Measurements from ENCODE around the gene RGS16.
"Not testable (repeated sequence)": the region's sequence is repeated elsewhere in the genome, so short reads cannot be mapped to it uniquely, and the experiment has no call there.

Gene RGS16, protein sequence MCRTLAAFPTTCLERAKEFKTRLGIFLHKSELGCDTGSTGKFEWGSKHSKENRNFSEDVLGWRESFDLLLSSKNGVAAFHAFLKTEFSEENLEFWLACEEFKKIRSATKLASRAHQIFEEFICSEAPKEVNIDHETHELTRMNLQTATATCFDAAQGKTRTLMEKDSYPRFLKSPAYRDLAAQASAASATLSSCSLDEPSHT

DNA sequence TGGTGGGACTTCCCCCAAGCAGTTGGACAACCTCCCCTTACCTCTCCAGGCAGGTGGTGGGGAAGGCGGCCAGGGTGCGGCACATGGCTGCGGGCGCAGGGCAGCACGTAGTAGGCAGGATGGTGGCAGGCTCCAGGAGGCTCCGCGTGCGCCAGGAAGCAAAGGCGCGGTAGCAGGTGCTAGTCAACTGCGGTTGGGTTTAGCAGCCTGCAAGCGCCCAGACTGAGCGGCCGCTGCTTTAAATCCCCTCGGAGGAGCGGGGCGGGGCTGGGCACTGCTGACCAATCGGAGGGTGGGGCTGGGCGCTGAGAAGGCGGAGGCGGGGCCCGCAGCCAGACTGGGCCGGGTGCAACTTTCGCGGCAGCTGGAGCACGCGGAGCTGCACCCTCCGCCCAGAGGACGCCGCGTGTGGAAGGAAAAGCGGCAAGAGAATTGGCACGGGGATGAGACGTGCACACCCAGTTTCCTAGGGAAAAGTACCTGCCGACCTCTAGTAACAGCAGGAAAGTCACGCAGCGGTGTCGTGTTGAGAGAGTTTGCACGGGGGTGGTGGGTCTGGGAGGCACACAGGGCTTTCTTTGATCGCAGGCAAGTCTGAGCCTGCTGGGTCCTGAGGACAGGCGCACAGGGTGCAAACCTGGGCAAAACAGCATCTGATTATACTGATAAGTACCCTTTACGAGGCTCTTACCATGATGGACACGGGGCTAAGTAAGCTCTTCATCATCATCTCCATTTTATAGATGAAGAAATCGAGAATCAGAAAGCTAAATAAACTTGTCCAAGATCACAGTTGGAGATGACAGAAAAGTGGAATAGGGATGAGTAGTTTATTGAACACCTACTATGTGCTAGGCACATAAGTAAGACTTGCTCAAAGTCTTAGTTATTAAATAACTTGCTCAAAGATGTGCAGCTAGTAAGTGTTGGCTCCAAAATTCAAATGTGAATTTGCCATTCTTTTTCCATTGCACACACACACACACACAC lies at the start of gene RGS16:
TSS of gene RGS16 (minus strand) at position 215 of the 990 bp plus-strand sequence. CDS start at position 85, 130 bp downstream.
- DNase-seq (ENCODE audit: low read depth, low spot score) = no peak
- no peak within 1 kb of the TSS for H3K27ac ChIP-seq

DNA sequence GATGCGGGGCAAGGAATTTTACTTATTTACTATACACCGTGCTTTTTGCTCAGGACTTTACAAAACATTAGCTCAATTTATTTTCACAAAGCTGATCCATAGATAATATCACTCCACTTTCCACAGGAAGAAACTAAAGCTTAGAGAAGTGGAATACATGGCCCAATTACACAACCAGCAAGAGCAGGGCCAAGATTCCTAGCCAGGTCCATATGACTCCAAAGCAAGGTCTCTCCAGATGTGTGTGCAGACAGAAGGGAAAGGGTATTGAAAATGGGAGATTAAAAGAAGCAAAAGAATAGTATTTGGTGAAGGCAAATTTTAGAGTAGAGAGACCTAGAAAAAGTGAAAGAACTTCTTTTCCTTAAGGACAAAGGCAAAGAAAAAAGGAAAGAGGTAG lies 49.8 kb upstream of the RGS16 start:
- no peak for DNase-seq (ENCODE audit: low read depth, low spot score)
- H3K27ac ChIP-seq = no peak overlapping the region

DNA sequence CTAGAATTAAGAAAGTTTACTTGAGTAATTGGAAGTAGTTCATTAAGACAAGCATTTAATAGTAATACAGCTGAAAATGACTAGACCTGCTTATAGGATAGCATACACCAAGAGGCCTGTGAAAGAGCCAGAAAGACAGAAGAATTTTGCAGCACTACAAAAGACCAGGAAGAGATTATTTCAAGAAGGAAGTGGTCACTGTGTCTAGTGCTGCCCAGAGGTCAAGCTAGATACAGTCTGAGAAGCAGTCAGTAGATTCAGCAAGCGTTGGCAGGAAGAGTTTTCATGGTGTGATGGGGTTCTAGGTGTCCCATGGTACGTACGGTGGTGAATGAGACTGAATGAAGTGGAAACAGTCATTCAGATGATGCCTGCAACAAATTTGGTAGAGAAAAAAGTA lies 48.7 kb upstream of the RGS16 start:
- no peak for DNase-seq (ENCODE audit: low read depth, low spot score)
- no peak overlapping the region for H3K27ac ChIP-seq

DNA sequence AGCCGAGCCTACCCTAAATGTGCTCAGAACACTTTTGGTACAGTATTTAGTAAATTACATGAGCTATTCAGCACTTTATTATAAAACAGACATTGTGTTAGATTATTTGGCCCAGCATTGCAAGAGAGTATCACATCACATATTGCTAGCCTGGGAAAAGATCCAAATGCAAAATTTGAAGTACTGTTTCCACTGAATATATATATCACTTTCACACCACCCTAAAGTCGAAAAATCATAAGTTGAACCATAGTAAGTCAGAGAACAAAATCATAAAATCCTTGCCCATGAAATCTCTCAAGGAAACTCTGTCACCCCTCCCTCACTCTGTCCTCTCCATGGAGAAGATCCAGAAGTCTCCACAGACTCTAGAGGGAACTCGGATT lies 47.1 kb upstream of the RGS16 start:
- no peak for DNase-seq (ENCODE audit: low read depth, low spot score)
- no peak overlapping the region for H3K27ac ChIP-seq

DNA sequence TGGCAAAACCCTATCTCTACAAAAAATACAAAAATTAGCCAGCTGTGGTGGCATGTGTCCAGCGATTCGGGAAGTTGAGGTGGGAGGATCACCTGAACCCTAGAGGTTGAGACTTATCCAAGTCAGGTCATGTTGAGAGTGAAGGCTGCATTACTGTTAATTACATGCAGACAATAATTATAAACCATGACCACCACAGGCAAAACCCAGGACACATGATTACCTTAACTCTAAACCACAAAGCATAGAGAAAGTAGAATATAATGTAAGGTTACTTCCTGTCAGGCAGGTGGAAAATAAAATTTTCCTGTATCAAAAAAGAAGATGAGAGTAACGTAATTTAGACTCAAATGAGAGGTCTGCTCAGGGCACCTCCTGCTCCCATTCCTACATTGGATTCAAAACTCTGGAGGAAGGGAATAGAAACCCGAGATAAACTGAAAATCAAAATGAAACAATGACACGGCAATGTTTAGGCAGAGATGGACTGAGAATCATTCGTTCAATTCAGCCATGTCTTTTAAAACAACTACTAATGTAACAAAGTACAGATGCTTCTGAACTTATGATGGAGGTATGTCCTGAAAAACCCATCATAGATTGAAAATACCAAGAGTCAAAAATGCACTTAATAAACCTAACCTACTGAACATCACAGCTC lies 46.6 kb upstream of the RGS16 start:
- DNase-seq (ENCODE audit: low read depth, low spot score) = no peak
- H3K27ac ChIP-seq = no peak overlapping the region

DNA sequence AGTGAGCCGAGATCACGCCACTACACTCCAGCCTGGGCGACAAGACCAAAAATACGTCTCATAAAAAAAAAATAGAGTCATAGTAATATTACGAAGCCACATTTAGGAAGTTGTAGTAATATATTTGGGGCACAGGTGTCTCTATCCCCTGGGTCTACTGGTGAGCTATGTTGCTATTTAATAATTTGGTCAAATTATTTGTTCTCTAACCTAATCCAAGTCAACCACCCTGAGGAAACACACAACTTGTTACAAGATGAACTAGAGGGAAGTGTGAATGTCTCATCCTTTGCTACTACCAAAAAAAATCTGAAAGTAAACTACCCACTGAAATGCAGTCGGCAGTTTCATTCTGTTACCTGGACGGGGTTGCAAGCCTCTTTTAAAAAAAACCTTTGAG lies 44.9 kb upstream of the RGS16 start:
- no peak overlapping the region for H3K27ac ChIP-seq
- DNase-seq (ENCODE audit: low read depth, low spot score) = no peak

DNA sequence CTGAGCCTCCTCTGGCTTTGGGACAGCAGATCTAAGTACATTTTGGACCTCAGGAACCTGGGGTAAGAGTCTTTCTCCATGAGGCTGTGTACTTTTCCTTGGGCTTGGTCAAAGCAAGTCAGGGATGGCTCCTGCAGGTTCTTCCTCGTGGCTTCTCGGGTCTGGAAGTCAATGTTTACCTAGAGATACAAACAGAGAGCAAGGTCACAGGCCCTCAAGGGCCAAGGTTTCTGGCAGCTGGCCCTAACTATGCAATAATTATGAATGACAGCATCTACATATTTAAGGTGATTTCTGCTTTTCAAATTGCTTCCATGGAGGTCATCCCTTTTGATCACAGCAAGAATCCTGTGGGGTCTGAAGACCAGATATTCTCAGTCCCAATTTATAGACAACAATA lies 42.5 kb upstream of the RGS16 start:
- no peak overlapping the region for H3K27ac ChIP-seq
- no peak for DNase-seq (ENCODE audit: low read depth, low spot score)

DNA sequence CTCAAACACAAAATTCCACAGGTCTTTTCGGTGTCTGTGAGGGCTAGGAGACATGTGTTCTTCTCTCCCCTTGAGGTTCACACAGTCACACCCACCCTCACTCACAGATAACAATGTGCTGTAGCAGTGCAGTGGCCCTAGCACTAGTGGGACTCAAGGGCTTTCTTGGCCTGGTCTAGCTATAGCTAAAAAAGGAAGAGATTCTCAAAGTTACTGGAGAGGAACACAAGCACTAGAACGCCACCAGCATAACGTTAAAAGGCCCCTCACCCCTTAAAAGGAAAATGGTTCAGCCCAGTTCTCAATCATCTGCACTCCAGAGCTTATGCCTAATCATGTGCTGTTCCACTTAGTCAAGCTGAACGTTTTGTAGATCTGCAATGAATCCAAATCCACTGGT lies 40.7 kb upstream of the RGS16 start:
- DNase-seq (ENCODE audit: low read depth, low spot score) = no peak
- H3K27ac ChIP-seq = no peak overlapping the region

DNA sequence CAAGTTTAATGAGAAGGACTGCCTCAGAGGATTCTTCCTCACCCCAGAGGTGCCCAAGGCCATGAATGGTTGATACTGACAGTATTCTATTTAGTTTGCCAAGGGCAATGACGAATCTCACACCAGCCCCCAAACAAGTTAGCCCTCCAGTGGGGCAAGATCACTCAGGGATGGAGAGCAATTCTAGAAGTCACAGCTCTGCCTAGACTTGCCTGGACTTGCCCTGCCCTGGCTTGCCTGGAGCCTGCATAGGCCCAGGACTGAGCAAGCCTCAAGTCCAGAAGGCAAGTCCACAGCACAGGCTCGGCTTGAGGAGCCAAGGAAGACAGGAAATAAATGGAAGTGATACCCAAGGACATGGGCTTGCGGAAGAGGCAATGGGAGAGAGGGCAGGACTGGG lies 39.5 kb upstream of the RGS16 start:
- H3K27ac ChIP-seq = peak overlapping the region; percentile 44
- DNase-seq (ENCODE audit: low read depth, low spot score) = peak; percentile 77

DNA sequence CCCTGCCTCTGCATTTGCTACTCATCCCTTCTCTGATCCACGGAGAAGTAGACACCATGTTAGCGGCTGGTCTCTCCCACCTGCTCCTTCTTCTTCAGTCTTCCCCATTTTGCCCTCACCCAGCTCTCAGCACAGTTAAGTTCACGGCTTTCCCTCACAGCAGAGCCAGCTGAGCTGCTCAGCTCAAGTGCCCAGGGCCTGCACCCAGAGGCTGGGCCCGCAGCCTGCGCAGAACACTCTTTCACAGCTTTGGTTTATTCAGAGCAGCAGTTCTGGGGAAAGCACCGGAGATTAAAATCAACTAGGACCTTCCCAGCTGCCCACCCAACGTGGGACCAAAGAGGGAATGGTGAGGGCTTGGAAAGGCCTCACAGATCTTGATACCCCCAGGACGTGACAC lies 38.3 kb upstream of the RGS16 start:
- H3K27ac ChIP-seq = no peak overlapping the region
- no peak for DNase-seq (ENCODE audit: low read depth, low spot score)

DNA sequence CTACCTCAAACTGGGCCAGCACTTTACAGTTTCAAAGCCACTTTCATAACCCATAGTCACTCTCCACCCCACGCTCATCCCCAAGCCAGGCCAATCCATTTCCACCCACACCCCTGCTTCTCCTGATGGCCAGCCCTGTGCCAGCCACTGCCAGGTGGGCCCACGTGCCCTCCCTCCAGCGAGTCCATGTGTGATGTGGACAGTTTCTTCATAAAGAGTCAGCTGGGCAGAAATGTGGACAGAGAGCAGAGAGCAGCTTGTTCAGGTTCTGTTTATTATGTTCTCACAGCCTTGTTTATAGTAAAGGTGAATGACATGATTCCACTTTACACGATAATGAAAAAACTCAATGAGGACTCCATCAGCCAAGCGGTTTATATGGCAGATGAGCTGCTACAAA lies 37.4 kb upstream of the RGS16 start:
- H3K27ac ChIP-seq = no peak overlapping the region
- no peak for DNase-seq (ENCODE audit: low read depth, low spot score)

DNA sequence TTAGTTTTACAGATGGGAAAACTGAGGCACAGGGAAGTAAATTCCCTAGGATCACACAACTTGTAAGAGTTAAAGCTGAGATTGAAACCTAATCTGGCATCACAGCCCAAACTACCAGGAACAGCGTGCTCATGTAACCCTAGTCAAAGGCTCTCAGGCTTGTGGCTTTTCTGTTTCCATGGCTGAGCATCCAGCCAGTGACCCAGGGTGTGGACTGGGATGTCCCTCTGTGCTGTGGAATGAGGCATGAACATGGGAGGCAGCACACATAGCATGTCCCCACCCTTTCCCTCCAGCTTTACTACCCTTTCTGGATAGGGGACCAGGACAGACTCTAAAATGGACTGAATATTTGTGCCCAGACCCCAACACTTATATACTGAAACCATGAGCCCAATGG lies 35.1 kb upstream of the RGS16 start:
- DNase-seq (ENCODE audit: low read depth, low spot score) = no peak
- H3K27ac ChIP-seq = no peak overlapping the region

DNA sequence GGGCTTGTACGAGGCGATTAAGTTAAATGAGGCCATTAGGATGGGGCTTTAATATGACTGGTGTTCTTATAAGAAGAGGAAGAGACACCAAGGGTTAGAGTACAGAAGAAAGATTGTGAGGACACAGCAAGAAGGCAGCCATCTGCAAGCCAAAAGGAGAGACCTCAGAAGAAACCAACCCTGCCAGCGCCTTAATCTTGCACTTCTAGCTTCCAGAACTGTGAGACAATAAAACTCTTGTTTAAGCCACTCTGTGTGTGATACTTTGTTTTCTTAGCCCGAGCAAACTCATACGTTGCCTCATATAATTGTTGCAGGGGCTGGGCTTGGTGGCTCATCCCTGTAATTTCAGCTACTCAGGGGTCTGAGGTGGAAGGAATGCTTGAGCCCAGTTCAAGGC lies 33.6 kb upstream of the RGS16 start:
- DNase-seq (ENCODE audit: low read depth, low spot score) = no peak
- no peak overlapping the region for H3K27ac ChIP-seq

DNA sequence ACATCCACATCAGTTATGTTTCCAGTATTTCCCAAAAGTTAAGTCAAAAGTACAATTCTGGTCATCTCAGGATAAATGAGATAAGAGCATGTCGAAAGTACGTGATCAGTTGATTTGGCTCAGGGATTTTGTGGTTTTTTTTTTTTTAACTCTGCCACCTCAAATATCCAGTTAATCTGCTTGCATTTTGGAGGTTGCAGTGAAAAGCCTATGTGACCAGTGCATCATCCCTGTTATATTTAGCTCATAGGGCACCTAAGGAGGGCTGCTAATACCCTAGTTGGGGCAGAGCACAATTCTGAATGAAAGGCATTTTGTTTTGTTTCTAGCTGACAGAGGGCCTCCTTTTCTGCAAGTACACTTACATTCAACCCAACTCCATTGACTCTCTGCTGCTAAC lies 31.7 kb upstream of the RGS16 start:
- no peak for DNase-seq (ENCODE audit: low read depth, low spot score)
- no peak overlapping the region for H3K27ac ChIP-seq

DNA sequence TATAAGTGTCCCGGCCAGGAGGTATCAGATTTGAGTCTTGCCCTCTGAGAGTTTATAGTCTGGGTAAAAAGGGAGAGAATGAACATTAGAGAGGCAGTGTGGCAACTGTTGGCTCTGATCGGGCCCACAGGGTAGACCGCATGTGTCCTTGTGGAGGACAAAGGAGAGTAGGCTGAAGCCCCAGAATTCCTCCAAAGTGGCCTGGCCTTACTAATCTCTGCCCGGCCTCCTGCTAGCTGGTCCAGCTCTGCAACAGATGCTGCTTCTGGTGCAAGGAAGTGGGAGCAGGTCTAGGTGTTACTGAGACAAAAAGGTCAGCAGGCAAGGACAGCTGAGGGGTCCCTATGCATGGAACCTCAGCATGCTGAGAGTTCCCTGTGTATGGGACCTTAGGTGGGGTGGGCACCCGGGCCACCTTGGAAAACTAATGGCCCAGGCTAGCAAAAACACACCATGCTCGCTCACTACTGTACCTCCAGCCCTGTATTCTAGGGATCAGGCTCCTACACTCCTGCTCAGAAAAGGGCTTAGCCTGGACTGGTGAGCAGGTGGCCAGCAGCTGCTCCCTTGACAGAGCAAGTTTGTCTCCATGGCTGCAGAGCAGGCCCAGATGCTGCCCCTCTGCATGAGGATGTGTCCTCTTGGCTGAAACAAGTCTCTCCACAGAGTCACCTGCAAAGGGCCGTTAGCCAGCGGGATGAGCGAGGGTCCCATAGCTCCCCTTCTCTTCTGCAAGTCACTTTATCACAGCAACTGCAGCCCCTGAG lies 30.3 kb upstream of the RGS16 start:
- H3K27ac ChIP-seq = no peak overlapping the region
- no peak for DNase-seq (ENCODE audit: low read depth, low spot score)

DNA sequence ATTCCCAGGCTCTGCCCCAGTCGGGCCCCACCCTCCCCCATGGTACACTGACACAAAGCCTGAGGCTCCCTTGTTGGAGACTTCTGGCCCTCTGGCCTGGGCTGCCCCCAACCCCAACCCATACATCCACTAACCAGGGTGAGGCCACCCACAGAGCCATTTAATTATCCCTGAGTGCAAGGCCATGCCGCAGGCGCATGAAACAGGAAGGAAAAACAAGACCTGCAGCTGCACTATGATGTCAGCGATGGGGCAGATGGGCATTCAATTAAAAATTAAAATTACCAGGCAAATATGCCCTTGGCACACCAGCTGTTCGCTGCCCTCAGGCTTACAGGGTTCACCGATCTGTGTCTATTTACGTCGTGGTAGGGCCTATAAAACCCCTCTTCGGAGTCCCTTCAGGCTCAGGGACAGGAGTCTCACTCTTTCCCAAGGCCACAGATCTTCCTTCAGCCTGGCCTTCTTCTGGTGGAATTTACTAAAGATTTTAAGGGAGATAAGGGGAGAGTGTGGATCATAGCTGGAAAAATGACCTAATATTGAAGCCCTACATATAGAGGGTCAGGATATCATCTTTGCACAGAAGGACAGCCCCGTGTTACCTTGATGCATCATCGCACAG lies 29.6 kb upstream of the RGS16 start:
- DNase-seq (ENCODE audit: low read depth, low spot score) = no peak
- H3K27ac ChIP-seq = no peak overlapping the region

DNA sequence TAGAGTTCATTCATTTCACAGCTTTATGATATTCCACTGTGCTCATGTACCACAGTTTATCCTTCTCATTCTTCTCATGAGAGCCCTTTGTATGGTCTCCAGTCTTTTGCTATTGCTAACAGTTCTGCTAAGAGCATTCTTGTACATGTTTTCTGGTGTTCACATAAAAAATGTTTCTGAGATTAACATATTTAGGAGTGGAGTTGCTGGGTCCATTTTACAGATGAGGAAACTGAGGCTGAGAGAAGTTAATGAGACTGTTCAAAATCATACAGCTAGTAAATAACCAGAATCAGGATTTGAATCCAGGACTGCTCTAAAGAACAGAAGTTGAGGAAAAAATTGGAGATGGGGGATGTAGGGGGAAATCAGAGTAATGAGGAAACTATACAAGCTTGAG lies 28.8 kb upstream of the RGS16 start:
- H3K27ac ChIP-seq = no peak overlapping the region
- DNase-seq (ENCODE audit: low read depth, low spot score) = no peak

DNA sequence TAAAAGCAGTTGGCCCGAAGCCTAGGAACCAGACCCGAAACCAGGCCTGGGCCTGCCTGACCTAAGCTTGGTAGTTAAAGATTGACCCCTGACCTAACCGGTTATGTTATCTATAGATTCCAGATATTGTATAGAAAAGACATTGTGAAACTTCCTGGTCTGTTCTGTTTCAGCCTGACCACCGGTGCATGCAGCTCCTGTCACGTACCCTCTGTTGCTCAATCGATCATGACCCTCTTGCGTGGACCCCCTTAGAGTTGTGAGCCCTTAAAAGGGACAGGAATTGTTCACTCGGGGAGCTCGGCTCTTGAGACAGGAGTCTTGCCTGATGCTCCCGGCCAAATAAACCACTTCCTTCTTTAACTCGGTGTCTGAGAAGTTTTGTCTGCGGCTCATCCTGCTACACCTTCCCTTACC lies 28.3 kb upstream of the RGS16 start:
- not testable (repeated sequence) for DNase-seq (ENCODE audit: low read depth, low spot score); H3K27ac ChIP-seq

DNA sequence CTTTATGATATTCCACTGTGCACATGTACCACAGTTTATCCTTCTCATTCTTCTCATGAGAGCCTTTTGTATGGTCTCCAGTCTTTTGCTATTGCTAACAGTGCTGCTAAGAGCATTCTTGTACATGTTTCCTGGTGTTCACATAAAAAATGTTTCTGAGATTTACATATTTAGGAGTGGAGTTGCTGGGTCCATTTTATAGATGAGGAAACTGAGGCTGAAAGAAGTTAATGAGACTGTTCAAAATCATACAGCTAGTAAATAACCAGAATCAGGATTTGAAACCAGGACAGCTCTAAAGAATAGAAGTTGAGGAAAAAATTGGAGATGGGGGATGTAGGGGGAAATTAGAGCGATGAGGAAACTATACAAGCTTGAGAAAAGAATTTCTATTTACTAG lies 27.8 kb upstream of the RGS16 start:
- DNase-seq (ENCODE audit: low read depth, low spot score) = no peak
- no peak overlapping the region for H3K27ac ChIP-seq

DNA sequence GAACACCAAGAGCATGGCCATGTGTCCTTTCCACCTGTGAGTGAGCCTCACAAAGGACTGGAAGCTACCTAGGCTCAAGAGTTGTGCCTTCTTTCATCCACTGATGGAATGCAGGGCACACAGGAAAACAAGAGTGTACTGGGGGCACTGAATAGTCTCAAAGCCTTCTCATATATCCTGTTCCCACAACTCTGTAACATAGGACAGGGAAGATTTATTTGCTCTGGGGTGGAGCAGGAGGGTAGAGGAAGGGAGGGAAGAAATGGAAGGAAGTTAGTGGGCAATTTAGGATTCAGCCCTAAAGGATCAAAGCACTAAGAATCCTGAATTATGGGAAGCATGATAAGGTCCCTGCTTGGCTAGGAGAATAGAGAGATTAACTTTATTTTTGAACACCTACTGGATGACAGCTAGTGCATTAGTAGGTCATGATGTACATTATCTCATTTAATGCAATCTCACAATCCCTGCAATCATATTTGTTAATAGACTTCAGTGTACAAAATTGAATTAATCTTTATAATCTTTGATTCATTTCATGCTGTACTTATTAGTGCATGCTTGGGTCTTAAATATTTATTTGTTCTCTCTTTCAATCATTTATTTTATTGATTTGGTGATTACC lies 27.0 kb upstream of the RGS16 start:
- H3K27ac ChIP-seq = no peak overlapping the region
- no peak for DNase-seq (ENCODE audit: low read depth, low spot score)
